Peyer's patch (tissue), 4 donors: Measurements from ENCODE around the gene USH1G. TPM values are rescaled to one million over a fixed set of nuclear protein-coding genes. Genes with fewer than 3 reads are reported as not detected.

Source experiments
- DNase-seq, 3 donors: peaks; one replicate each; pipeline ENCODE4 v3.0.0-alpha.2; 2017 to 2019
- H3K27ac ChIP-seq, 4 donors: fragments of 200-600 bp; sonication (generic); one replicate each; pipeline ENCODE4 v1.5.1; 2016 to 2019
- H3K27me3 ChIP-seq, 2 donors: fragments of 200-600 bp; sonication (generic); one replicate each; pipeline ENCODE4 v1.5.1; 2019
- H3K36me3 ChIP-seq, 3 donors: fragments of 200-600 bp; sonication (generic); one replicate each; pipeline ENCODE4 v1.5.1; 2016 to 2019
- H3K4me1 ChIP-seq, 4 donors: fragments of 200-600 bp; sonication (generic); one replicate each; pipeline ENCODE4 v1.5.1; 2016 to 2019
- H3K4me3 ChIP-seq, 4 donors: fragments of 200-600 bp; sonication (generic); 1 replicate in 3 of 4; 2 replicates in 1 of 4; pipeline ENCODE4 v1.5.1; 2016 to 2019; ENCODE audit warnings: mild to moderate bottlenecking in 1 of 4
- H3K9me3 ChIP-seq, 4 donors: fragments of 200-600 bp; sonication (generic); one replicate each; pipeline ENCODE4 v1.5.1; 2016 to 2019; ENCODE audit warnings: mild to moderate bottlenecking in 1 of 4
- CTCF ChIP-seq, 6 experiments: fragments of 450-650 bp in 4 of 6; fragments of 200-600 bp in 2 of 6; sonication (generic) in 1 of 6; IDR thresholded peaks; one replicate each; pipeline ENCODE4 v1.5.1; 2017 to 2019; ENCODE audit warnings: antibody characterized with exemption in 6 of 6, mild to moderate bottlenecking in 3 of 6, moderate library complexity in 1 of 6
- POLR2A ChIP-seq, 2 donors: fragments of 450-650 bp; IDR thresholded peaks; one replicate each; pipeline ENCODE4 v1.5.1; 2017; ENCODE audit warnings: antibody characterized with exemption in 2 of 2, mild to moderate bottlenecking in 2 of 2, moderate library complexity in 2 of 2
- total RNA-seq, 4 donors: library from RNA; depleted of rRNA; stranded (reverse); fragments of >200 nt; gene quantifications; one replicate each; pipeline ENCODE4 v1.1.0, GENCODE V29; 2016

The USH1G gene
- total RNA-seq, 4 donors from 2014 or later: 1.6 to 3.7 (median 2.3) TPM; not detected in 1

- Histone ChIP-seq H3K9me3 (no peaks in the 10 kb centered on the region), H3K27ac (no peak overlapping the region), H3K27me3 (peaks cover 0 to 23% of the 10 kb centered on the region in 2 donors), H3K36me3 (no peaks in the 10 kb centered on the region), H3K4me1 (peaks cover 4 to 25% (median 18%) of the 10 kb centered on the region in 4 donors), H3K4me3 (no peak overlapping the region)
- DNase-seq: no peak
- TF ChIP-seq POLR2A (IDR thresholded peaks at IDR 0.05) (no peak), CTCF (IDR thresholded peaks at IDR 0.05) (no peak)
These were observed 1.9 kb downstream of the USH1G start for GRCh38 chr17:74921026-74921681.

GRCh38 chr17:74920642-74921025 lies 2.4 kb downstream of the USH1G start:
- Histone ChIP-seq H3K36me3 (no peaks in the 10 kb centered on the region), H3K27ac (no peak overlapping the region), H3K4me1 (peaks cover 4 to 25% (median 18%) of the 10 kb centered on the region in 4 donors), H3K4me3 (no peak overlapping the region), H3K27me3 (peaks cover 0 to 23% of the 10 kb centered on the region in 2 donors), H3K9me3 (no peaks in the 10 kb centered on the region)
- DNase-seq: no peak
- TF ChIP-seq POLR2A (IDR thresholded peaks at IDR 0.05) (no peak), CTCF (IDR thresholded peaks at IDR 0.05) (no peak)

GRCh38 chr17:74920306-74920620 lies 2.8 kb downstream of the USH1G start:
- Histone ChIP-seq H3K4me3 (no peak overlapping the region), H3K4me1 (peaks cover 4 to 25% (median 18%) of the 10 kb centered on the region in 4 donors), H3K27me3 (peaks cover 0 to 23% of the 10 kb centered on the region in 2 donors), H3K27ac (no peak overlapping the region), H3K36me3 (no peaks in the 10 kb centered on the region), H3K9me3 (no peaks in the 10 kb centered on the region)
- TF ChIP-seq POLR2A (IDR thresholded peaks at IDR 0.05): no peak
- no peak for DNase-seq

- peak in 3 of 6 experiments; percentile 29 to 32 (median 32) for TF ChIP-seq CTCF (IDR thresholded peaks at IDR 0.05)
- TF ChIP-seq POLR2A (IDR thresholded peaks at IDR 0.05): no peak
- Histone ChIP-seq H3K36me3 (no peaks in the 10 kb centered on the region), H3K9me3 (no peaks in the 10 kb centered on the region), H3K4me3 (no peak overlapping the region), H3K27ac (no peak overlapping the region), H3K27me3 (peaks cover 0 to 20% of the 10 kb centered on the region in 2 donors), H3K4me1 (peaks cover 4 to 22% (median 18%) of the 10 kb centered on the region in 4 donors)
- DNase-seq: no peak
These were observed 3.4 kb downstream of the USH1G start for GRCh38 chr17:74919440-74920305.

GRCh38 chr17:74918906-74919305 lies 4.1 kb downstream of the USH1G start:
- no peak overlapping the region for H3K27ac ChIP-seq
- TF ChIP-seq POLR2A (IDR thresholded peaks at IDR 0.05) (no peak), CTCF (IDR thresholded peaks at IDR 0.05) (no peak)
- no peaks in the 10 kb centered on the region for H3K36me3 ChIP-seq
- peaks cover 4 to 14% (median 13%) of the 10 kb centered on the region in 4 donors for H3K4me1 ChIP-seq
- no peak overlapping the region for H3K4me3 ChIP-seq
- no peaks in the 10 kb centered on the region for H3K9me3 ChIP-seq
- H3K27me3 ChIP-seq: peaks cover 0 to 12% of the 10 kb centered on the region in 2 donors
- no peak for DNase-seq

- no peaks in the 10 kb centered on the region for H3K27me3 ChIP-seq
- TF ChIP-seq POLR2A (IDR thresholded peaks at IDR 0.05): no peak
- TF ChIP-seq CTCF (IDR thresholded peaks at IDR 0.05): no peak
- H3K4me1 ChIP-seq: no peaks in the 10 kb centered on the region
- no peak overlapping the region for H3K4me3 ChIP-seq
- no peaks in the 10 kb centered on the region for H3K36me3 ChIP-seq
- DNase-seq: no peak
- H3K9me3 ChIP-seq: no peaks in the 10 kb centered on the region
- H3K27ac ChIP-seq: no peak overlapping the region
These were observed 5.6 kb downstream of the USH1G start for GRCh38 chr17:74917430-74917829.
